H9 (cell line): ENCODE results near the gene NEURL1B. TPM values are rescaled to one million over a fixed set of nuclear protein-coding genes. Genes with fewer than 3 reads are reported as not detected.

Experiments used
- DNase-seq: peaks from one replicate; pipeline ENCODE4 v3.0.0-alpha.2; 2017
- H2AFZ ChIP-seq: one replicate; pipeline ENCODE4 v1.6.1; 2013; ENCODE audit warnings: mild to moderate bottlenecking, low read length, control low read depth, moderate library complexity
- H2AK5ac ChIP-seq: 2 replicates; pipeline ENCODE4 v1.6.1; 2013; ENCODE audit warnings: low read length, control low read depth, mixed read lengths; ENCODE audit not compliant: insufficient read length
- H2BK120ac ChIP-seq: one replicate; pipeline ENCODE4 v1.6.1; 2013; ENCODE audit warnings: low read depth, mild to moderate bottlenecking, low read length, control low read depth, inconsistent platforms; ENCODE audit not compliant: poor library complexity, severe bottlenecking
- H2BK12ac ChIP-seq: 2 replicates; pipeline ENCODE4 v1.6.1; 2013; ENCODE audit warnings: low read length, control low read depth, mixed read lengths, low read depth; ENCODE audit not compliant: insufficient read length
- H2BK15ac ChIP-seq: 2 replicates; pipeline ENCODE4 v1.6.1; 2013; ENCODE audit warnings: low read depth, low read length, control low read depth
- H2BK20ac ChIP-seq: one replicate; pipeline ENCODE4 v1.6.1; 2013; ENCODE audit warnings: low read depth, mild to moderate bottlenecking, low read length, control low read depth, inconsistent platforms; ENCODE audit not compliant: poor library complexity, severe bottlenecking
- H2BK5ac ChIP-seq: 2 replicates; pipeline ENCODE4 v1.6.1; 2013; ENCODE audit warnings: low read length, control low read depth, mixed read lengths; ENCODE audit not compliant: insufficient read length
- H3K14ac ChIP-seq: 2 replicates; pipeline ENCODE4 v1.6.1; 2013; ENCODE audit warnings: low read length, control low read depth; ENCODE audit not compliant: insufficient read depth
- H3K18ac ChIP-seq: 2 replicates; pipeline ENCODE4 v1.6.1; 2013; ENCODE audit warnings: low read depth, mild to moderate bottlenecking, mixed read lengths, low read length, control low read depth; ENCODE audit not compliant: insufficient read length
- H3K23ac ChIP-seq: 2 replicates; pipeline ENCODE4 v1.6.1; 2013; ENCODE audit warnings: low read length, control low read depth, mixed read lengths, low read depth; ENCODE audit not compliant: insufficient read length
- H3K23me2 ChIP-seq: 2 replicates; pipeline ENCODE4 v1.6.1; 2013; ENCODE audit warnings: low read depth, mild to moderate bottlenecking, mixed read lengths, low read length, control low read depth; ENCODE audit not compliant: insufficient read length, poor library complexity, severe bottlenecking
- H3K27ac ChIP-seq: 2 replicates; pipeline ENCODE4 v1.5.1; 2013; ENCODE audit warnings: low read length, control low read depth, mixed read lengths, low read depth; ENCODE audit not compliant: insufficient read length
- H3K27me3 ChIP-seq: 2 replicates; pipeline ENCODE4 v1.6.1; 2013; ENCODE audit warnings: low read length, control low read depth, inconsistent platforms; ENCODE audit not compliant: insufficient read depth
- H3K4ac ChIP-seq: 2 replicates; pipeline ENCODE4 v1.6.1; 2013; ENCODE audit warnings: low read depth, mild to moderate bottlenecking, control low read depth, inconsistent platforms, low read length, moderate library complexity
- H3K4me1 ChIP-seq: 2 replicates; pipeline ENCODE4 v1.6.1; 2013; ENCODE audit warnings: low read length, control low read depth, inconsistent platforms; ENCODE audit not compliant: insufficient read depth
- H3K4me2 ChIP-seq: 2 replicates; pipeline ENCODE4 v1.6.1; 2013; ENCODE audit warnings: low read length, control low read depth, mixed read lengths; ENCODE audit not compliant: insufficient read length, insufficient read depth
- H3K56ac ChIP-seq: 2 replicates; pipeline ENCODE4 v1.6.1; 2013; ENCODE audit warnings: low read depth, mild to moderate bottlenecking, mixed read lengths, low read length, control low read depth; ENCODE audit not compliant: insufficient read length
- H3K79me1 ChIP-seq: 2 replicates; pipeline ENCODE4 v1.6.1; 2013; ENCODE audit warnings: low read depth, mild to moderate bottlenecking, moderate library complexity, low read length, control low read depth, inconsistent platforms; ENCODE audit not compliant: insufficient read depth, poor library complexity, severe bottlenecking
- H3K79me2 ChIP-seq: 2 replicates; pipeline ENCODE4 v1.6.1; 2013; ENCODE audit warnings: low read length, control low read depth, inconsistent platforms; ENCODE audit not compliant: insufficient read depth
- H3K9ac ChIP-seq: 2 replicates; pipeline ENCODE4 v1.6.1; 2013; ENCODE audit warnings: low read length, control low read depth, mixed read lengths; ENCODE audit not compliant: insufficient read length; ENCODE audit errors: extremely low read depth
- H3K9me3 ChIP-seq: one replicate; pipeline ENCODE4 v1.6.1; 2013; ENCODE audit warnings: low read depth, low read length, inconsistent platforms; ENCODE audit not compliant: control insufficient read depth
- H3T11ph ChIP-seq: one replicate; pipeline ENCODE4 v1.6.1; 2013; ENCODE audit warnings: mild to moderate bottlenecking, low read length, control low read depth, inconsistent platforms
- H4K20me1 ChIP-seq: one replicate; pipeline ENCODE4 v1.6.1; 2013; ENCODE audit not compliant: control insufficient read depth, insufficient read length, insufficient read depth
- H4K5ac ChIP-seq: 2 replicates; pipeline ENCODE4 v1.6.1; 2013; ENCODE audit warnings: low read depth, mild to moderate bottlenecking, mixed read lengths, low read length, control low read depth; ENCODE audit not compliant: insufficient read length
- H4K8ac ChIP-seq: replicated peaks from 2 replicates; pipeline ENCODE4 v1.6.1; 2013; ENCODE audit warnings: low read length, control low read depth, mixed read lengths, low read depth; ENCODE audit not compliant: insufficient read length
- H4K91ac ChIP-seq: 2 replicates; pipeline ENCODE4 v1.6.1; 2013; ENCODE audit warnings: low read depth, mild to moderate bottlenecking, moderate library complexity, mixed read lengths, low read length, control low read depth; ENCODE audit not compliant: insufficient read length
- H3K27ac Mint-ChIP-seq, 3 experiments: 2 replicates in 2 of 3; 3 replicates in 1 of 3; pipeline ENCODE4 v1.8.0; 2020 to 2021; ENCODE audit warnings: mixed read lengths in 3 of 3, mild to moderate bottlenecking in 1 of 3, moderate library complexity in 1 of 3
- H3K27me3 Mint-ChIP-seq: 2 replicates; pipeline ENCODE4 v1.8.0; 2021; ENCODE audit warnings: low read depth, mild to moderate bottlenecking, moderate library complexity, mixed read lengths
- H3K36me3 Mint-ChIP-seq, 3 experiments: 2 replicates in 2 of 3; 3 replicates in 1 of 3; pipeline ENCODE4 v1.8.0; 2020 to 2021; ENCODE audit warnings: low read depth in 3 of 3, mixed read lengths in 3 of 3; ENCODE audit not compliant: insufficient read depth in 1 of 3
- H3K4me1 Mint-ChIP-seq, 2 experiments: 2 replicates each; pipeline ENCODE4 v1.8.0; 2020; ENCODE audit warnings: mixed read lengths in 2 of 2
- H3K4me3 Mint-ChIP-seq, 2 experiments: 2 replicates in 1 of 2; 3 replicates in 1 of 2; pipeline ENCODE4 v1.8.0; 2020 to 2021; ENCODE audit warnings: mild to moderate bottlenecking in 2 of 2, mixed read lengths in 2 of 2, moderate library complexity in 1 of 2
- H3K9me3 Mint-ChIP-seq, 2 experiments: 2 replicates in 1 of 2; 3 replicates in 1 of 2; pipeline ENCODE4 v1.8.0; 2020; ENCODE audit warnings: mild to moderate bottlenecking in 2 of 2, mixed read lengths in 2 of 2, moderate library complexity in 1 of 2
- CTCF ChIP-seq: fragments of 200-600 bp; sonication (generic); conservative IDR thresholded peaks from 3 replicates; pipeline ENCODE4 v1.8.0; 2021; ENCODE audit warnings: antibody characterized with exemption, mild to moderate bottlenecking
- WGBS: extraction: QIAGEN DNeasy Blood & Tissue Kit; methylation state at CpG from one replicate; pipeline ENCODE4 v1.1.7; 2013; ENCODE audit warnings: missing lambda C conversion rate, low lambda C conversion rate, mixed read lengths; ENCODE audit not compliant: insufficient read length; ENCODE audit errors: extremely low coverage; 5-methylcytosine and 5-hydroxymethylcytosine counted together
- total RNA-seq: library from RNA; stranded (reverse); gene quantifications from 2 replicates; pipeline ENCODE4 v1.2.1, GENCODE V29; 2021

The NEURL1B gene
- total RNA-seq, 1 experiment from 2014 or later, result 3.6 TPM

- Histone ChIP-seq H3K27me3 (no peaks in the 10 kb centered on the region), H2BK15ac (no peak overlapping the region), H3K23ac (no peak overlapping the region), H3T11ph (no peak overlapping the region), H3K79me2 (no peaks in the 10 kb centered on the region), H2AFZ (no peak overlapping the region), H3K4me2 (no peak overlapping the region), H3K27ac (no peak overlapping the region), H3K4me1 (no peaks in the 10 kb centered on the region), H3K14ac (no peak overlapping the region), H3K18ac (no peak overlapping the region), H3K9me3 (no peaks in the 10 kb centered on the region), H3K23me2 (no peaks in the 10 kb centered on the region), H4K91ac (no peak overlapping the region), H3K79me1 (no peaks in the 10 kb centered on the region), H4K5ac (no peak overlapping the region), H2BK120ac (no peak overlapping the region), H4K20me1 (no peaks in the 10 kb centered on the region), H4K8ac (no peak overlapping the region), H3K9ac (no peak overlapping the region), H2BK12ac (no peak overlapping the region), H2AK5ac (no peak overlapping the region), H3K56ac (no peak overlapping the region), H2BK5ac (no peak overlapping the region), H2BK20ac (no peak overlapping the region), H3K4ac (no peak overlapping the region)
- no peak for TF ChIP-seq CTCF
- no peak overlapping the region for H3K4me3 Mint-ChIP-seq
- WGBS, result no CpG with 5 or more reads among the region's 24 CpGs
- H3K27ac Mint-ChIP-seq, result no peak overlapping the region
- peaks cover 23 to 31% of the 10 kb centered on the region in 2 experiments for H3K4me1 Mint-ChIP-seq
- H3K9me3 Mint-ChIP-seq, result no peaks in the 10 kb centered on the region
- peaks cover 8% of the 10 kb centered on the region for H3K27me3 Mint-ChIP-seq
- H3K36me3 Mint-ChIP-seq, result peaks cover 0 to 17% (median 2%) of the 10 kb centered on the region in 3 experiments; a peak in 1 of 7 replicates
- DNase-seq, result no peak
These were observed 49.4 kb downstream of the NEURL1B start for GRCh38 chr5:172690258-172691075.
